Kidney epithelial cell (primary cell): Measurements from ENCODE around the gene PIK3IP1. TPM values are rescaled to one million over a fixed set of nuclear protein-coding genes. Genes with fewer than 3 reads are reported as not detected.

ENCODE experiments used
- DNase-seq: peaks from one replicate; pipeline ENCODE4 v3.0.0-alpha.2; 2010; ENCODE audit warnings: low read depth
- H3K27me3 ChIP-seq: 2 replicates; pipeline ENCODE4 v1.6.0; 2011; ENCODE audit warnings: low read length; ENCODE audit not compliant: control insufficient read depth, insufficient read depth
- H3K36me3 ChIP-seq: 2 replicates; pipeline ENCODE4 v1.5.1; 2011; ENCODE audit warnings: low read length; ENCODE audit not compliant: control insufficient read depth, insufficient read depth
- H3K4me3 ChIP-seq: 2 replicates; pipeline ENCODE4 v1.5.1; 2011; ENCODE audit warnings: low read depth, mild to moderate bottlenecking, control low read depth, low read length
- CTCF ChIP-seq: IDR thresholded peaks from 2 replicates; pipeline ENCODE4 v1.5.1; 2011; ENCODE audit warnings: mild to moderate bottlenecking, moderate library complexity, low read length, control low read depth, inconsistent platforms; ENCODE audit not compliant: insufficient read depth, poor library complexity, severe bottlenecking
- total RNA-seq: library from RNA; depleted of rRNA; stranded (reverse); fragments of >200 nt; gene quantifications from 2 replicates; pipeline ENCODE4 v1.2.3, GENCODE V29; 2015

The PIK3IP1 gene
- total RNA-seq, 1 donor from 2014 or later: 14.0 TPM

GRCh38 chr22:31274017-31274416 is 18.3 kb downstream of the PIK3IP1 start:
- no peak for DNase-seq
- peaks cover 3% of the 10 kb centered on the region for H3K36me3 ChIP-seq
- H3K27me3 ChIP-seq: no peaks in the 10 kb centered on the region
- H3K4me3 ChIP-seq: no peak overlapping the region
- TF ChIP-seq CTCF: no peak

GRCh38 chr22:31272522-31273446 is 19.5 kb downstream of the PIK3IP1 start:
- Histone ChIP-seq H3K36me3 (peaks cover 3% of the 10 kb centered on the region), H3K4me3 (no peak overlapping the region), H3K27me3 (no peaks in the 10 kb centered on the region)
- TF ChIP-seq CTCF: peak; percentile 74
- no peak for DNase-seq

GRCh38 chr22:31271485-31271884 is 20.8 kb downstream of the PIK3IP1 start:
- Histone ChIP-seq H3K27me3 (no peaks in the 10 kb centered on the region), H3K4me3 (no peak overlapping the region), H3K36me3 (peaks cover 3% of the 10 kb centered on the region)
- TF ChIP-seq CTCF: no peak
- DNase-seq: peak; percentile 83

- H3K36me3 ChIP-seq: peaks cover 3% of the 10 kb centered on the region
- no peak for DNase-seq
- TF ChIP-seq CTCF: no peak
- no peaks in the 10 kb centered on the region for H3K27me3 ChIP-seq
- H3K4me3 ChIP-seq: no peak overlapping the region
These were observed 21.3 kb downstream of the PIK3IP1 start for GRCh38 chr22:31271026-31271425.

- no peak for DNase-seq
- Histone ChIP-seq H3K4me3 (no peak overlapping the region), H3K36me3 (peaks cover 2% of the 10 kb centered on the region), H3K27me3 (no peaks in the 10 kb centered on the region)
- no peak for TF ChIP-seq CTCF
These were observed 22.3 kb downstream of the PIK3IP1 start for GRCh38 chr22:31269892-31270579.
